ENCODE results near the gene RPL36. TPM values are rescaled to one million over a fixed set of nuclear protein-coding genes. Genes with fewer than 3 reads are reported as not detected.
"Not testable (repeated sequence)": the region's sequence is repeated elsewhere in the genome, so short reads cannot be mapped to it uniquely, and the experiment has no call there.

Gene RPL36
- total and polyA plus RNA-seq, 12 donors: 270 to 1,152 (median 362) TPM

GRCh38 chr19:5686326-5686646 lies 3.8 kb upstream of the RPL36 start:
- peaks cover 0 to 1% (median 0%) of the 10 kb centered on the region in 9 donors for H3K36me3 ChIP-seq
- DNase-seq (no peak), ATAC-seq (peak in 2 of 8 donors; percentile 1 to 10)
- H3K4me1 ChIP-seq: peaks cover 0 to 27% (median 19%) of the 10 kb centered on the region in 9 donors
- no peaks in the 10 kb centered on the region for H3K9me3 ChIP-seq
- peak overlapping the region in 9 of 10 donors; percentile 47 to 81 (median 64) for H3K4me3 ChIP-seq
- H3K27me3 ChIP-seq: no peaks in the 10 kb centered on the region
- TF ChIP-seq CTCF (IDR thresholded peaks at IDR 0.05): no peak
- peak overlapping the region in 9 of 10 donors; percentile 64 to 85 (median 75) for H3K27ac ChIP-seq
- WGBS, 2 donors: 24 to 46% methylated on average over 16 of the region's 16 CpGs
- intact Hi-C loops (cut with DNase I): no loop called here

- no peaks in the 10 kb centered on the region for H3K27me3 ChIP-seq
- peaks cover 1 to 30% (median 23%) of the 10 kb centered on the region in 9 donors for H3K4me1 ChIP-seq
- peak; percentile 72 to 90 (median 86) for TF ChIP-seq CTCF (IDR thresholded peaks at IDR 0.05)
- peak overlapping the region; percentile 30 to 81 (median 63) for H3K4me3 ChIP-seq
- H3K36me3 ChIP-seq: peaks cover 0 to 7% (median 2%) of the 10 kb centered on the region in 9 donors
- H3K27ac ChIP-seq: peak overlapping the region in 9 of 10 donors; percentile 64 to 85 (median 75)
- intact Hi-C loops (cut with DNase I): no loop called here
- no peaks in the 10 kb centered on the region for H3K9me3 ChIP-seq
- 2% methylated on average over 59 of the region's 59 CpGs for WGBS, 2 donors
- ATAC-seq (peak; percentile 76 to 85 (median 80)), DNase-seq (peak; percentile 97 to 100)
Measured at GRCh38 chr19:5686647-5687359, 3.3 kb upstream of the RPL36 start.

- no peaks in the 10 kb centered on the region for H3K9me3 ChIP-seq
- H3K4me1 ChIP-seq: peaks cover 7 to 38% (median 29%) of the 10 kb centered on the region in 9 donors
- intact Hi-C loops (cut with DNase I): no loop called here
- 43 to 51% methylated on average over 69 to 76 of the region's 76 CpGs for WGBS, 2 donors
- peaks cover 0 to 14% (median 9%) of the 10 kb centered on the region in 9 donors for H3K36me3 ChIP-seq
- H3K27ac ChIP-seq: peak overlapping the region in 7 of 10 donors; percentile 64 to 85 (median 80)
- peak in 2 of 9 donors; percentile 6 to 14 for TF ChIP-seq CTCF (IDR thresholded peaks at IDR 0.05)
- peak in 1 of 2 donors; percentile 19 for DNase-seq
- no peaks in the 10 kb centered on the region for H3K27me3 ChIP-seq
- no peak for ATAC-seq
- peak overlapping the region; percentile 30 to 81 (median 63) for H3K4me3 ChIP-seq
Measured at GRCh38 chr19:5687360-5688198, 2.5 kb upstream of the RPL36 start.

- Histone ChIP-seq H3K4me1 (peaks cover 7 to 45% (median 34%) of the 10 kb centered on the region in 9 donors), H3K36me3 (peaks cover 0 to 22% (median 16%) of the 10 kb centered on the region in 9 donors)
- H3K9me3 ChIP-seq; DNase-seq; H3K27ac ChIP-seq; H3K27me3 ChIP-seq; ATAC-seq; intact Hi-C loops (cut with DNase I); H3K4me3 ChIP-seq: not testable (repeated sequence)
- WGBS, 2 donors: 94 to 97% methylated on average over 13 of the region's 13 CpGs
Measured at GRCh38 chr19:5688262-5688881, 1.7 kb upstream of the RPL36 start.

Measured in heart right ventricle (tissue), 16 donors.